T-helper 1 cell treated with Interleukin-12 subunit alpha and Interleukin-12 subunit beta and Interleukin-4 antibody, amounts not matched to agents 30 μg/mL and 1 μg/mL, for 36 hours (primary cell): Measurements from ENCODE around the gene SLK.

Experiments used
- H3K27ac Mint-ChIP-seq: one replicate; pipeline ENCODE4 v1.8.0; 2021; ENCODE audit warnings: mild to moderate bottlenecking, mixed read lengths
- H3K27me3 Mint-ChIP-seq: one replicate; pipeline ENCODE4 v1.8.0; 2021; ENCODE audit warnings: low read depth, mixed read lengths
- H3K36me3 Mint-ChIP-seq: one replicate; pipeline ENCODE4 v1.8.0; 2021; ENCODE audit warnings: low read depth, mixed read lengths
- H3K4me1 Mint-ChIP-seq: one replicate; pipeline ENCODE4 v1.8.0; 2021; ENCODE audit warnings: low read depth, mixed read lengths
- H3K4me3 Mint-ChIP-seq: one replicate; pipeline ENCODE4 v1.8.0; 2021; ENCODE audit warnings: mild to moderate bottlenecking, moderate library complexity, mixed read lengths
- H3K9me3 Mint-ChIP-seq: one replicate; pipeline ENCODE4 v1.8.0; 2021; ENCODE audit warnings: mixed read lengths

Gene SLK

GRCh38 chr10:104056619-104057273, 89.8 kb downstream of the SLK start:
- Mint-ChIP-seq H3K4me3 (no peak overlapping the region), H3K27me3 (no peaks in the 10 kb centered on the region), H3K9me3 (no peaks in the 10 kb centered on the region), H3K36me3 (no peaks in the 10 kb centered on the region), H3K27ac (no peak overlapping the region), H3K4me1 (no peaks in the 10 kb centered on the region)

DNA sequence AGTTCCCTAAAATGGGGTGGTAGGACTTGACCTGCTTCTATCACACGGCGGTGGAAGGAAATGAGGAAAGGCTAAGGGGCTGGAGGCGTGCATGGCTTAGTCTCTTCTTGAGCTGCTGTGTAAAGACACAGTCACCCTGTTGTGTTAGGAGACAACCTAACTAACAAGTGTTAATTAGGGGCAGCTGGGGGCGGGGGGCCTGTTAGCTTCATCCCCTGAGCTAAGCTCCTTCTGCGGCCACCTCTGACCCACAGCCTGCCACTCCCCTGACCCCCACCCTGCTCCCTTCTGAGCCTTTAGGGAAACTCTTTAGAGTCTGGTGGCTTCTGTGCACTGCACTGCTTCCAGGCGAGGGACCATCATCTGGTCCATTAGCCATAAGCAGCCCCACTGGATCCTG, 90.8 kb downstream of the SLK start:
- H3K9me3 Mint-ChIP-seq, result no peaks in the 10 kb centered on the region
- no peak overlapping the region for H3K4me3 Mint-ChIP-seq
- no peak overlapping the region for H3K27ac Mint-ChIP-seq
- H3K4me1 Mint-ChIP-seq, result no peaks in the 10 kb centered on the region
- no peaks in the 10 kb centered on the region for H3K36me3 Mint-ChIP-seq
- no peaks in the 10 kb centered on the region for H3K27me3 Mint-ChIP-seq

GRCh38 chr10:104059364-104059763, 92.4 kb downstream of the SLK start:
- H3K27ac Mint-ChIP-seq, result no peak overlapping the region
- no peaks in the 10 kb centered on the region for H3K9me3 Mint-ChIP-seq
- no peak overlapping the region for H3K4me3 Mint-ChIP-seq
- no peaks in the 10 kb centered on the region for H3K4me1 Mint-ChIP-seq
- no peaks in the 10 kb centered on the region for H3K36me3 Mint-ChIP-seq
- H3K27me3 Mint-ChIP-seq, result no peaks in the 10 kb centered on the region

GRCh38 chr10:104061196-104061595, 94.3 kb downstream of the SLK start:
- no peaks in the 10 kb centered on the region for H3K9me3 Mint-ChIP-seq
- no peak overlapping the region for H3K4me3 Mint-ChIP-seq
- no peaks in the 10 kb centered on the region for H3K36me3 Mint-ChIP-seq
- H3K27me3 Mint-ChIP-seq, result no peaks in the 10 kb centered on the region
- no peaks in the 10 kb centered on the region for H3K4me1 Mint-ChIP-seq
- no peak overlapping the region for H3K27ac Mint-ChIP-seq

DNA sequence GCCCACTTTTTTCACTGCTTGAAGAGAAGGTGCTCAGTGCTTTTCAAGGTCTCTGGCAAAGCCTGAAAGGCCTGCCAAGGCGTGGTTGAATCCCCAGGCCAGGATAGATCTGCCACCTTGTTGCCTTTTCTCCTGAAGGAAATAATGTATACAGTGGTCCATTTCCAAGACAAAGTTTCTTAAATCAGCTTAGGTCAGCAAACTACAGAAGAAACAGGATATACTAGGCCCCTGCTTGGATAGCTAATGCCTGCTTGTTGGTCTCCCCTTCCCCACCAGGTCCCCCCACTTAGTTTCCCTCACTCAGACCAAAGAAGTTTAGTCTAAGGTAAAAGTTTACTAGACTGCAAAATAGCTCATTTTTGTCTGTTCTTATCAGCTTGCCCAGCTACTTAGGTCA, 98.8 kb downstream of the SLK start:
- Mint-ChIP-seq H3K4me1 (no peaks in the 10 kb centered on the region), H3K4me3 (no peak overlapping the region), H3K27me3 (peaks cover 9% of the 10 kb centered on the region), H3K27ac (no peak overlapping the region), H3K36me3 (no peaks in the 10 kb centered on the region), H3K9me3 (no peaks in the 10 kb centered on the region)

DNA sequence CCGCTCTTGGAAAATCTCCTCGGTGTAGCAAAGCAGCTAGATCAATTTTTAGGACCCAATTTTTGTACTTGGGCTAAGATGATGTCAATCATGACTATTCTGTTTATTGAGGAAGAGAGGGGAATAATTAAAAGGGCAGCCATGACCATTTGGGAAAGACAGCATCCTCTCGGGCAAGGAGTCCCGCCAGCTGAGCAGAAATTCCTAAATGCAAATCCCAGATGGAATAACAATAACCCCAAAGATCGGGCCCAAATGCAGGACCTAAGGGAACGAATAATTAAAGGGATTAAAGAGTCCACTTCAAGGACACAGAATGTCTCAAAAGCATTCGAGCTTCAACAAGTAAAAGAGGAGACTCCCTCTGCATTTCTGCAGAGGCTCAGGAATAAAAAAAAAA, 100.0 kb downstream of the SLK start:
- Mint-ChIP-seq H3K27ac (no peak overlapping the region), H3K4me3 (no peak overlapping the region), H3K4me1 (no peaks in the 10 kb centered on the region), H3K27me3 (peaks cover 9% of the 10 kb centered on the region), H3K9me3 (no peaks in the 10 kb centered on the region), H3K36me3 (no peaks in the 10 kb centered on the region)

DNA sequence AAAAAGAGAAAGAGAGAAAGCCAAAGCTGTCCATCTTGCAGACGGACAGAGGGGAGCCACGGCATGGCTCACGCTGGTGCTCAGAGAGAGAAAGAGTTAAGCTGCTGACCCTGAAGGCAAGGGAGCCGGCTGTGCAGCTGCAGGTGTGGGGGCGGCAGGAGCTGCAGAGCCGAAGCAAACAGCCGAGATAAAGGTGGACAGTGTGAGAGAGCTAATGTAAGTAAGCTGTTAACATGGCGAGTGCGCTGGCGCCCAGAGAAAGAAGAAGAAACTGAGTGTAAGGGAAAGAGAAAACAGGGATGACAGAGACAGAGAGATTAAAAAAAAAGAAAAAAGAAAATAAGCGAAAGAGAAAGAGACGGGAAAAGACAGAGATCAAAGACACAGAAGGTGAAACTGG, 100.6 kb downstream of the SLK start:
- no peaks in the 10 kb centered on the region for H3K4me1 Mint-ChIP-seq
- H3K27me3 Mint-ChIP-seq, result peaks cover 9% of the 10 kb centered on the region
- no peak overlapping the region for H3K27ac Mint-ChIP-seq
- H3K4me3 Mint-ChIP-seq, result no peak overlapping the region
- no peaks in the 10 kb centered on the region for H3K9me3 Mint-ChIP-seq
- no peaks in the 10 kb centered on the region for H3K36me3 Mint-ChIP-seq

GRCh38 chr10:104069613-104070012, 102.7 kb downstream of the SLK start:
- Mint-ChIP-seq H3K27ac (no peak overlapping the region), H3K36me3 (no peaks in the 10 kb centered on the region), H3K27me3 (peaks cover 9% of the 10 kb centered on the region), H3K4me3 (no peak overlapping the region), H3K9me3 (no peaks in the 10 kb centered on the region), H3K4me1 (no peaks in the 10 kb centered on the region)

DNA sequence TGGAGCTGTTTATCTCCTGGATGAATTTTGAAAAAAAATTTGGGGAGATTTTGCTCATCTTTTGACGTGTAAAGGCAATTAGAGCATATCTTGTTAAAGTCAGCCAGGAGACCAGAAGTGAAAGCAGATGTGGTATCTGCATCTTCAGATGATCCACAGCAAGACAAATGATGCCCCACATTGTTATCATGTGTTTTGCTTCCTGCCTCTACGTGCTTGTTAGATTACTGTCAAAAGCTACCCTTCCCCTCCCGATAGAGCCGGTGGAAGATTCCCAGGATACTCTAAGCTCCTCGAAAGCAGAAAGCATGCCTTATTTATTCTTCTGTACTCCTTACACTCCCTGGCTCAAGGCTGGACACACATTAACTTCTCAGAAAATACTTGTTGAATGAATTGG, 105.8 kb downstream of the SLK start:
- no peaks in the 10 kb centered on the region for H3K9me3 Mint-ChIP-seq
- no peak overlapping the region for H3K27ac Mint-ChIP-seq
- no peak overlapping the region for H3K4me3 Mint-ChIP-seq
- H3K4me1 Mint-ChIP-seq, result no peaks in the 10 kb centered on the region
- no peaks in the 10 kb centered on the region for H3K36me3 Mint-ChIP-seq
- H3K27me3 Mint-ChIP-seq, result peaks cover 1% of the 10 kb centered on the region

- Mint-ChIP-seq H3K27ac (no peak overlapping the region), H3K4me3 (no peak overlapping the region), H3K27me3 (peaks cover 4% of the 10 kb centered on the region), H3K36me3 (no peaks in the 10 kb centered on the region), H3K4me1 (no peaks in the 10 kb centered on the region), H3K9me3 (no peaks in the 10 kb centered on the region)
Observed at GRCh38 chr10:104074505-104074904, 107.6 kb downstream of the SLK start.

- Mint-ChIP-seq H3K27me3 (peaks cover 9% of the 10 kb centered on the region), H3K27ac (no peak overlapping the region), H3K9me3 (no peaks in the 10 kb centered on the region), H3K36me3 (no peaks in the 10 kb centered on the region), H3K4me3 (no peak overlapping the region), H3K4me1 (no peaks in the 10 kb centered on the region)
Observed at GRCh38 chr10:104076743-104077160, 109.8 kb downstream of the SLK start.

- no peak overlapping the region for H3K27ac Mint-ChIP-seq
- no peaks in the 10 kb centered on the region for H3K9me3 Mint-ChIP-seq
- no peaks in the 10 kb centered on the region for H3K4me1 Mint-ChIP-seq
- no peak overlapping the region for H3K4me3 Mint-ChIP-seq
- peaks cover 9% of the 10 kb centered on the region for H3K27me3 Mint-ChIP-seq
- no peaks in the 10 kb centered on the region for H3K36me3 Mint-ChIP-seq
Observed at GRCh38 chr10:104077247-104077646, 110.3 kb downstream of the SLK start.

DNA sequence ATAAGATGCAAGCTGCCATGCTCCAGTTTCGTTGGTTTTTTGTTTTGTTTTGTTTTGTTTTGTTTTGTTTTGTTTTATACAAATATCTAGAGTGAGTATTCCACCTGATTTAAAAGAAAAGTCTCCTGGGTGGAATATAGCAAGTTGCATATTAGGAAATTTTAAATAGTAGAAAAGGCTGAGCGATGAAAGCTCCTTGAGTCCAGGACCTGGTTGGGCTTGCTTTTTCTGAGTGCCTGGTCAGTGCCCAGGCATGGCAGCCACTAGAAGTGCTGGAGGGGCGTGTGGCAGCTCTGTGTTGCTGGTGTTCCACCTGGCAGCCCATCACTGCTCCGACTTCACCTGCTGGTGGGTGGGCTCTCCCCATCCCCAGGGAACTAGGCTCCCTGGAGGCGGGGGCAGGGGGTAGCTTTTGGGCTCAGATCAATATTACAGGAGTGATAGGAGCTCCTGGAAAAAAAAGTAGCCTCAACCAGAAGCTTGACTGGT, 110.8 kb downstream of the SLK start:
- Mint-ChIP-seq H3K27ac (no peak overlapping the region), H3K27me3 (peaks cover 9% of the 10 kb centered on the region), H3K4me1 (no peaks in the 10 kb centered on the region), H3K9me3 (no peaks in the 10 kb centered on the region), H3K4me3 (no peak overlapping the region), H3K36me3 (no peaks in the 10 kb centered on the region)
